SU-DHL-6 (cell line): ENCODE results near the gene OPHN1.

ENCODE experiments used
- H2AFZ ChIP-seq: fragments of 200-600 bp; sonication (generic); 2 replicates; pipeline ENCODE4 v1.6.1; 2014; ENCODE audit warnings: low read depth, mild to moderate bottlenecking, moderate library complexity, mixed read lengths, antibody characterized with exemption, low read length; ENCODE audit not compliant: severe bottlenecking
- H3F3A ChIP-seq: fragments of 200-600 bp; shearing (Covaris generic); 2 replicates; pipeline ENCODE4 v1.6.0; 2016; ENCODE audit warnings: antibody characterized with exemption, mild to moderate bottlenecking; ENCODE audit not compliant: insufficient read depth
- H3K27ac ChIP-seq: fragments of 200-600 bp; sonication (generic); 2 replicates; pipeline ENCODE4 v1.5.1; 2016; ENCODE audit warnings: low read depth, mild to moderate bottlenecking, low read length, moderate library complexity, mixed read lengths
- H3K27me3 ChIP-seq: fragments of 200-600 bp; sonication (generic), shearing (Covaris generic); 2 replicates; pipeline ENCODE4 v1.6.0; 2014; ENCODE audit warnings: mild to moderate bottlenecking, low read length
- H3K36me3 ChIP-seq: fragments of 200-600 bp; sonication (generic); 2 replicates; pipeline ENCODE4 v1.6.1; 2014; ENCODE audit warnings: mild to moderate bottlenecking, low read length, mixed read lengths
- H3K4me2 ChIP-seq: fragments of 300-600, 200-600 bp; shearing (Covaris generic), sonication (generic); 2 replicates; pipeline ENCODE4 v1.6.0; 2014; ENCODE audit warnings: low read length, low read depth, mild to moderate bottlenecking; ENCODE audit not compliant: poor library complexity, severe bottlenecking
- H3K4me3 ChIP-seq: fragments of 200-600 bp; sonication (generic); 2 replicates; pipeline ENCODE4 v1.5.1; 2014; ENCODE audit warnings: antibody characterized with exemption, low read length, mild to moderate bottlenecking, mixed read lengths; ENCODE audit not compliant: insufficient read depth, poor library complexity, severe bottlenecking
- H3K79me2 ChIP-seq: fragments of 200-600 bp; sonication (generic); 2 replicates; pipeline ENCODE4 v1.6.1; 2014; ENCODE audit warnings: mild to moderate bottlenecking, low read length, moderate library complexity; ENCODE audit not compliant: insufficient read depth
- H3K9ac ChIP-seq: fragments of 200-600 bp; sonication (generic); 2 replicates; pipeline ENCODE4 v1.7.0; 2014; ENCODE audit warnings: mild to moderate bottlenecking, low read length
- H3K9me2 ChIP-seq: fragments of 200-600 bp; sonication (generic); replicated peaks from 2 replicates; pipeline ENCODE4 v1.6.1; 2014; ENCODE audit warnings: low read length; ENCODE audit not compliant: insufficient read depth
- H3K9me3 ChIP-seq: fragments of 200-600 bp; sonication (generic); 2 replicates; pipeline ENCODE4 v1.6.1; 2014; ENCODE audit warnings: low read length, mixed read lengths; ENCODE audit not compliant: insufficient read depth
- H4K20me1 ChIP-seq: fragments of 200-600 bp; sonication (generic); 2 replicates; pipeline ENCODE4 v1.6.1; 2014; ENCODE audit warnings: low read depth, mild to moderate bottlenecking, antibody characterized with exemption, low read length, moderate library complexity, mixed read lengths
- EZH2phosphoT487 ChIP-seq: fragments of 200-600 bp; sonication (generic), shearing (Covaris generic); conservative IDR thresholded peaks from 2 replicates; pipeline ENCODE4 v1.6.1; 2018; ENCODE audit warnings: mild to moderate bottlenecking, antibody characterized with exemption, low read length, moderate library complexity, mixed read lengths
- TF ChIP-seq, protein P1 (sequence below): fragments of 200-600 bp; sonication (generic); IDR thresholded peaks from one replicate; pipeline ENCODE4 v1.5.1; 2017; ENCODE audit warnings: antibody characterized with exemption, mild to moderate bottlenecking, low read length, moderate library complexity; ENCODE audit not compliant: insufficient read depth, poor library complexity, severe bottlenecking

OPHN1 gene

GRCh38 chrX:68286980-68287379 is 146.3 kb downstream of the OPHN1 start:
- Histone ChIP-seq H3K9me3 (no peaks in the 10 kb centered on the region), H3K4me2 (no peak overlapping the region), H2AFZ (no peak overlapping the region), H3K4me3 (no peak overlapping the region), H3K79me2 (no peaks in the 10 kb centered on the region), H3K27ac (no peak overlapping the region), H3K9me2 (no peaks in the 10 kb centered on the region), H4K20me1 (no peaks in the 10 kb centered on the region), H3K27me3 (no peaks in the 10 kb centered on the region), H3K9ac (no peak overlapping the region), H3K36me3 (no peaks in the 10 kb centered on the region), H3F3A (no peaks in the 10 kb centered on the region)
- TF ChIP-seq, protein P1, sequence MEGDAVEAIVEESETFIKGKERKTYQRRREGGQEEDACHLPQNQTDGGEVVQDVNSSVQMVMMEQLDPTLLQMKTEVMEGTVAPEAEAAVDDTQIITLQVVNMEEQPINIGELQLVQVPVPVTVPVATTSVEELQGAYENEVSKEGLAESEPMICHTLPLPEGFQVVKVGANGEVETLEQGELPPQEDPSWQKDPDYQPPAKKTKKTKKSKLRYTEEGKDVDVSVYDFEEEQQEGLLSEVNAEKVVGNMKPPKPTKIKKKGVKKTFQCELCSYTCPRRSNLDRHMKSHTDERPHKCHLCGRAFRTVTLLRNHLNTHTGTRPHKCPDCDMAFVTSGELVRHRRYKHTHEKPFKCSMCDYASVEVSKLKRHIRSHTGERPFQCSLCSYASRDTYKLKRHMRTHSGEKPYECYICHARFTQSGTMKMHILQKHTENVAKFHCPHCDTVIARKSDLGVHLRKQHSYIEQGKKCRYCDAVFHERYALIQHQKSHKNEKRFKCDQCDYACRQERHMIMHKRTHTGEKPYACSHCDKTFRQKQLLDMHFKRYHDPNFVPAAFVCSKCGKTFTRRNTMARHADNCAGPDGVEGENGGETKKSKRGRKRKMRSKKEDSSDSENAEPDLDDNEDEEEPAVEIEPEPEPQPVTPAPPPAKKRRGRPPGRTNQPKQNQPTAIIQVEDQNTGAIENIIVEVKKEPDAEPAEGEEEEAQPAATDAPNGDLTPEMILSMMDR: no peak
- TF ChIP-seq EZH2phosphoT487: no peak

DNA sequence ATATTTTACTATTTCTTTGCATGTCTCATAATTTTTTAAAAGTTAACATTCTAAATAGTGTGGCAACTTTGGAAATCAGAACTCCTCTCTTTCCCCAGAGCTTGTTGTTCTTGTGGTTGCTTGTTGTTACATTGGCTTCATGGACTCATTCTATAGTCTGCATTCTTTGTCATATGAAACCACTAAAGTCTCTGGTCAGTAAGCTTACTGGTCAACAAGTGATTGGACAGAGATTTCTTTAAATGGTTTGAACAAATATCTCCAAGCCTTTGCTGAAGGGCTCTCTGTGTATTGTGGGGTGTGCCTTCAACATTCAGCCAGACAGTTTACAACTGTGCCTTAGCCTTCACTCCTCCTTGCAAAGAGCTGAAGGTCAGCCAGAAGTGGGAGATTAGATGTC is 147.2 kb downstream of the OPHN1 start:
- no peak overlapping the region for H3K4me3 ChIP-seq
- H3K9me2 ChIP-seq: no peaks in the 10 kb centered on the region
- H2AFZ ChIP-seq: no peak overlapping the region
- no peaks in the 10 kb centered on the region for H3K79me2 ChIP-seq
- H3K9ac ChIP-seq: no peak overlapping the region
- H3K36me3 ChIP-seq: no peaks in the 10 kb centered on the region
- no peaks in the 10 kb centered on the region for H3K27me3 ChIP-seq
- TF ChIP-seq EZH2phosphoT487: no peak
- TF ChIP-seq, protein P1: no peak
- no peaks in the 10 kb centered on the region for H3F3A ChIP-seq
- H4K20me1 ChIP-seq: no peaks in the 10 kb centered on the region
- no peak overlapping the region for H3K4me2 ChIP-seq
- no peak overlapping the region for H3K27ac ChIP-seq
- no peaks in the 10 kb centered on the region for H3K9me3 ChIP-seq

- H3K36me3 ChIP-seq: no peaks in the 10 kb centered on the region
- no peak overlapping the region for H2AFZ ChIP-seq
- H3F3A ChIP-seq: no peaks in the 10 kb centered on the region
- no peak overlapping the region for H3K27ac ChIP-seq
- H3K9me3 ChIP-seq: no peaks in the 10 kb centered on the region
- H3K27me3 ChIP-seq: no peaks in the 10 kb centered on the region
- TF ChIP-seq, protein P1: no peak
- no peak for TF ChIP-seq EZH2phosphoT487
- no peaks in the 10 kb centered on the region for H4K20me1 ChIP-seq
- no peak overlapping the region for H3K4me3 ChIP-seq
- H3K79me2 ChIP-seq: no peaks in the 10 kb centered on the region
- H3K9me2 ChIP-seq: no peaks in the 10 kb centered on the region
- no peak overlapping the region for H3K4me2 ChIP-seq
- no peak overlapping the region for H3K9ac ChIP-seq
Observed at GRCh38 chrX:68284281-68284904, 148.9 kb downstream of the OPHN1 start.
